Right lobe of liver (tissue), 6 donors: Measurements from ENCODE around the gene SNED1. TPM values are rescaled to one million over a fixed set of nuclear protein-coding genes. Genes with fewer than 3 reads are reported as not detected.

Experiments
- ATAC-seq, 4 donors: fragments of 200-7000 bp; cut with Tn5 transposase; one replicate each; pipeline ENCODE4 v1.9.1; 2020; ENCODE audit warnings: mild to moderate bottlenecking in 4 of 4, moderate library complexity in 4 of 4
- DNase-seq, 3 donors: peaks; one replicate each; pipeline ENCODE4 v3.0.0-alpha.2; 2020
- H3K27ac ChIP-seq, 3 donors: fragments of 200-600 bp; one replicate each; pipeline ENCODE4 v1.8.0; 2022
- H3K27me3 ChIP-seq, 2 donors: fragments of 200-600 bp; one replicate each; pipeline ENCODE4 v1.8.0; 2022
- H3K36me3 ChIP-seq, 4 donors: fragments of 200-600 bp; sonication (generic) in 1 of 4; one replicate each; pipeline versions ENCODE4 v1.5.1 to v1.8.0; 2017 to 2022; ENCODE audit warnings: control low read depth in 1 of 4
- H3K4me1 ChIP-seq, 4 donors: fragments of 200-600 bp; sonication (generic) in 1 of 4; one replicate each; pipeline versions ENCODE4 v1.5.1 to v1.8.0; 2017 to 2022; ENCODE audit warnings: control low read depth in 1 of 4
- H3K4me3 ChIP-seq, 3 donors: fragments of 200-600 bp; one replicate each; pipeline ENCODE4 v1.8.0; 2022
- H3K9me3 ChIP-seq, 4 donors: fragments of 200-600 bp; sonication (generic) in 1 of 4; one replicate each; pipeline versions ENCODE4 v1.5.1 to v1.8.0; 2017 to 2022; ENCODE audit warnings: control low read depth in 1 of 4
- POLR2A ChIP-seq: fragments of 450-650 bp; IDR thresholded peaks from one replicate; pipeline ENCODE4 v1.6.1; 2017; ENCODE audit warnings: antibody characterized with exemption, mild to moderate bottlenecking
- WGBS: methylation state at CpG from one replicate; pipeline ENCODE4 v1.1.6; 2018; ENCODE audit warnings: low coverage, low lambda C conversion rate; ENCODE audit not compliant: insufficient coverage; ENCODE audit errors: missing lambda C conversion rate; 5-methylcytosine and 5-hydroxymethylcytosine counted together
- intact Hi-C, 2 donors: fragments of 100-400 bp; cut with DNase I; formaldehyde crosslinking; loops; one replicate each; pipeline versions ENCODE4 v1.11.2 to v1.14.1; 2022
- total RNA-seq, 6 experiments: library from RNA; depleted of rRNA in 2 of 6; stranded (reverse); fragments of >200 nt in 2 of 6; fragmentation: NEBNext Ultra II Directional in 3 of 6; extraction: Animal tissue kit (Norgen Biotek cat#: 25700) in 3 of 6; gene quantifications; one replicate each; pipeline versions ENCODE4 v1.1.0 to v1.2.4, GENCODE V29; 2016 to 2023
- TF ChIP-seq, protein P1 (sequence below), 4 donors: fragments of 200-600 bp in 3 of 4; fragments of 450-650 bp in 1 of 4; IDR thresholded peaks; one replicate each; pipeline versions ENCODE4 v1.5.1 to v1.8.0; 2016 to 2022; ENCODE audit warnings: antibody characterized with exemption in 4 of 4, mild to moderate bottlenecking in 2 of 4
- donor health status: DM: no; HTN: yes; CAD: no.
- donor health status: DM: no; HTN: no; CAD: no.
- donor health status: DM: no; HTN: no; CAD: no.
- donor health status: DM: no; HTN: yes; CAD: no.
- donor health status: DM: no; HTN: yes; CAD: no.

The SNED1 gene
- total RNA-seq, 6 experiments from 2014 or later = 7.4 to 27.8 (median 13.2) TPM

DNA sequence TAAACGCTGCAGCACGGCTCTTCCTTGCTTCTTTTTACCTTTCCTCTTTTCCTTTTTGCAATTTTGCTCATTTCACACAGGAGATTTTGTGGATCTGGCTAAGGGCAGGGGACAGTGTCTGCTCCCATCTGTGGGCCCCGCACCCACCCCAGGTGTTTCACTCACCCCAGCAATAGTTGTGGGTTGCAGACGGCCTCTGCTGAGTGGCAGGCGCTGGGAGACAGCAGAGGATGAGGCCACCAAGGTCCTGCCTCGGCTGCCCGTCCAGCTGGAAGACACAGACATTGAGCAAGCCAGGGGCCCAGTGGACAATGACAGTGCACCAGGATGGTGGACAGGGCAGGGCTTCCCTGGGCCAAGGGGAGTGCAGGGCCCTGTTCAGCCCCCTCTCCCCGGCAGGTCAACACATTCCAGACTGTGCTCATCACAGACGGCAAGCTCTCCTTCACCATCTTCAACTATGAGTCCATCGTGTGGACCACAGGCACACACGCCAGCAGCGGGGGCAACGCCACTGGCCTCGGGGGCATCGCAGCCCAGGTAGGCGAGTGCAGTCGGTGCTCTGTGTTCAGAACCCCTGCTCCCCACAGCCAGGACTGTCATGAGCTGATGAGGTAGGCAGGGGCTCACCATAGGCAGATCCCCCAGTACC, 35.0 kb downstream of the SNED1 start:
- WGBS = 76% methylated on average over 4 of the region's 17 CpGs
- DNase-seq = no peak
- H3K27ac ChIP-seq = no peak overlapping the region

GRCh38 chr2:241033994-241034393, 35.6 kb downstream of the SNED1 start:
- intact Hi-C loops = no loop called here
- no peak for ATAC-seq
- no peak overlapping the region for H3K27ac ChIP-seq
- H3K27me3 ChIP-seq = no peaks in the 10 kb centered on the region
- H3K4me1 ChIP-seq = no peaks in the 10 kb centered on the region
- 18% methylated on average over 4 of the region's 7 CpGs for WGBS
- no peak for DNase-seq
- H3K9me3 ChIP-seq = no peaks in the 10 kb centered on the region
- TF ChIP-seq, protein P1, sequence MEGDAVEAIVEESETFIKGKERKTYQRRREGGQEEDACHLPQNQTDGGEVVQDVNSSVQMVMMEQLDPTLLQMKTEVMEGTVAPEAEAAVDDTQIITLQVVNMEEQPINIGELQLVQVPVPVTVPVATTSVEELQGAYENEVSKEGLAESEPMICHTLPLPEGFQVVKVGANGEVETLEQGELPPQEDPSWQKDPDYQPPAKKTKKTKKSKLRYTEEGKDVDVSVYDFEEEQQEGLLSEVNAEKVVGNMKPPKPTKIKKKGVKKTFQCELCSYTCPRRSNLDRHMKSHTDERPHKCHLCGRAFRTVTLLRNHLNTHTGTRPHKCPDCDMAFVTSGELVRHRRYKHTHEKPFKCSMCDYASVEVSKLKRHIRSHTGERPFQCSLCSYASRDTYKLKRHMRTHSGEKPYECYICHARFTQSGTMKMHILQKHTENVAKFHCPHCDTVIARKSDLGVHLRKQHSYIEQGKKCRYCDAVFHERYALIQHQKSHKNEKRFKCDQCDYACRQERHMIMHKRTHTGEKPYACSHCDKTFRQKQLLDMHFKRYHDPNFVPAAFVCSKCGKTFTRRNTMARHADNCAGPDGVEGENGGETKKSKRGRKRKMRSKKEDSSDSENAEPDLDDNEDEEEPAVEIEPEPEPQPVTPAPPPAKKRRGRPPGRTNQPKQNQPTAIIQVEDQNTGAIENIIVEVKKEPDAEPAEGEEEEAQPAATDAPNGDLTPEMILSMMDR (IDR thresholded peaks at IDR 0.05) = no peak
- no peak for TF ChIP-seq POLR2A
- H3K4me3 ChIP-seq = no peak overlapping the region
- H3K36me3 ChIP-seq = peaks cover 0 to 10% (median 4%) of the 10 kb centered on the region in 4 donors

More for the DNA sequence above, 35.0 kb downstream of the SNED1 start:
- Histone ChIP-seq H3K36me3 (peaks cover 0 to 10% (median 4%) of the 10 kb centered on the region in 4 donors), H3K4me3 (no peak overlapping the region), H3K27me3 (no peaks in the 10 kb centered on the region), H3K4me1 (no peaks in the 10 kb centered on the region), H3K9me3 (no peaks in the 10 kb centered on the region)
- TF ChIP-seq, protein P1 (IDR thresholded peaks at IDR 0.05) = no peak
- TF ChIP-seq POLR2A = no peak
- intact Hi-C loops = no loop called here
- ATAC-seq = no peak

- Histone ChIP-seq H3K27me3 (no peaks in the 10 kb centered on the region), H3K36me3 (peaks cover 0 to 10% (median 4%) of the 10 kb centered on the region in 4 donors), H3K9me3 (no peaks in the 10 kb centered on the region), H3K4me1 (no peaks in the 10 kb centered on the region), H3K27ac (no peak overlapping the region), H3K4me3 (no peak overlapping the region)
- no peak for ATAC-seq
- 96% methylated on average over 9 of the region's 22 CpGs for WGBS
- intact Hi-C loops = no loop called here
- no peak for DNase-seq
- TF ChIP-seq, protein P1 (IDR thresholded peaks at IDR 0.05) = no peak
- no peak for TF ChIP-seq POLR2A
These were observed 36.2 kb downstream of the SNED1 start for GRCh38 chr2:241034490-241035141.

GRCh38 chr2:241035142-241035817, 36.9 kb downstream of the SNED1 start:
- Histone ChIP-seq H3K27me3 (no peaks in the 10 kb centered on the region), H3K27ac (no peak overlapping the region), H3K4me3 (no peak overlapping the region), H3K36me3 (peaks cover 0 to 15% (median 5%) of the 10 kb centered on the region in 4 donors), H3K4me1 (no peaks in the 10 kb centered on the region), H3K9me3 (no peaks in the 10 kb centered on the region)
- DNase-seq (peak in 1 of 3 donors; percentile 54), ATAC-seq (no peak)
- intact Hi-C loops = no loop called here
- 84% methylated on average over 12 of the region's 31 CpGs for WGBS
- no peak for TF ChIP-seq POLR2A
- TF ChIP-seq, protein P1 (IDR thresholded peaks at IDR 0.05) = no peak
